Activated CD4-positive, alpha-beta T cell treated with anti-CD3 and anti-CD28 coated beads, Interleukin-2, amount 10 ng/mL, durations not matched to agents 7 days and 5 days (primary cell): ENCODE measurements around the gene TNFRSF12A. TPM values are rescaled to one million over a fixed set of nuclear protein-coding genes. Genes with fewer than 3 reads are reported as not detected.

Experiments
- CTCF ChIA-PET: fragments of 350-600 bp; sonication (Branson Sonifier 250); formaldehyde crosslinking; loops from one replicate; lab custom pipeline; 2021; ENCODE audit warnings: antibody characterized with exemption; lab: Charles Lee
- POLR2A ChIA-PET: fragments of 350-600 bp; sonication (Branson Sonifier 250); formaldehyde crosslinking; loops from one replicate; lab custom pipeline; 2021; ENCODE audit warnings: antibody characterized with exemption; lab: Charles Lee
- DNase-seq: peaks from one replicate; pipeline ENCODE4 v3.0.0-alpha.2; 2020
- H3K27ac Mint-ChIP-seq: one replicate; pipeline ENCODE4 v1.8.0; 2021; ENCODE audit warnings: mild to moderate bottlenecking, moderate library complexity, mixed read lengths
- H3K27me3 Mint-ChIP-seq: one replicate; pipeline ENCODE4 v1.8.0; 2021; ENCODE audit warnings: mixed read lengths
- H3K36me3 Mint-ChIP-seq: one replicate; pipeline ENCODE4 v1.8.0; 2021; ENCODE audit warnings: low read depth, mixed read lengths
- H3K4me1 Mint-ChIP-seq: one replicate; pipeline ENCODE4 v1.8.0; 2021; ENCODE audit warnings: mixed read lengths
- H3K4me3 Mint-ChIP-seq: one replicate; pipeline ENCODE4 v1.8.0; 2021; ENCODE audit warnings: mild to moderate bottlenecking, moderate library complexity, mixed read lengths
- H3K9me3 Mint-ChIP-seq: one replicate; pipeline ENCODE4 v1.8.0; 2021; ENCODE audit warnings: mixed read lengths
- total RNA-seq, 2 experiments: library from RNA; stranded (reverse); gene quantifications; one replicate each; pipeline ENCODE4 v1.2.3, GENCODE V29; 2021

TNFRSF12A gene
- total RNA-seq, 2 experiments from 2014 or later = 1.8 to 2.1 TPM

DNA sequence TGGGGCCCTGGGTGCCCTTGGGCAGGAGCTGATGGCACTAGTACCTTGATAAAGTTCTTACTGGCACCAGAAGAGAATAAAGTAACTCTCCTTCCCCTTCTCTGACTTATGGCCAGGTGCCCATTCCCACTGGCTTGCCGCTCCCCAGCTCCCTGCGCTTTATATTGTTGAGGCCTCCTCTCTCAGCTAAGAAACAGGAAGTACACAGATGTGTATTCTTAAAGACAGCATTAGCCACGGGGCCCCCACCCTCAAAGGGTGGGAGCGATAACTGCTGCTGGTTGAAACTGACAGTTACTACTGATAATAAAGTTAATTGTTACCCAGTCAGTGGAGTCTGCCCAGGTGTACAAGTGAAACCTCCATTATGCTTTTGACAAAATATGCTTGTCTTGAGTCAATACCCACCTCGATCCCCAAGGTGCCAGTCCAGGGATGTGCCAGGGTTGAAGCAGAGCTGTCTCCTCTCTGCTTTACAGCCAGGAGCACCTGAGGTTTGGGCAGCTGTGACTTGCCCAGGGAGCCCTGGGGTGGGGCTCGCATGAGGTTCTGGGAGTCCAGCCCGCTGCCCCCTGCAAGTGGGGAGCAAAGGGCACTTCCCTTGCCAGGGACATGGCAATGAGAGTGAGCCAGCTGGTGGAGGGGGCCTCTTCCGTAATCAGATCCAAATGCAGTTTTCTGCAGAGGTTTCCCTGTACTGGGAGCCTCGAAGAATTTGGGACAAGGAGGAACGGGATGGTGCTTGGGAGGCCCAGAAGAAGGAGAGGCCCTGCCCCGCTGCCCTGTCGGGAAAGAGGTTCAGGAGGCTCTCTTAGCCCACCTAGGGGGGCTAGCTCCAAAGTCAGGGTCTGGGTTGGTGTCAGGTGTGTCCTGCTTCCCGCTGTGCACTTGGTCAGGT is 12.9 kb upstream of the TNFRSF12A start:
- peaks cover 25% of the 10 kb centered on the region for H3K27me3 Mint-ChIP-seq
- POLR2A ChIA-PET = interaction anchor here (0.7 kb wide), 1 partner anchor 26 kb away, joined by 3 read pairs; no protein-coding TSS in a partner anchor
- DNase-seq = no peak
- CTCF ChIA-PET = interaction anchor here (0.9 to 2.6 kb wide), 4 partner anchors 13 to 51 kb away, joined by 3 to 15 read pairs (median 6); partner anchors contain the start of gene TNFRSF12A
- no peak overlapping the region for H3K4me3 Mint-ChIP-seq
- peaks cover 33% of the 10 kb centered on the region for H3K4me1 Mint-ChIP-seq
- H3K9me3 Mint-ChIP-seq = no peaks in the 10 kb centered on the region
- H3K36me3 Mint-ChIP-seq = no peaks in the 10 kb centered on the region
- no peak overlapping the region for H3K27ac Mint-ChIP-seq

DNA sequence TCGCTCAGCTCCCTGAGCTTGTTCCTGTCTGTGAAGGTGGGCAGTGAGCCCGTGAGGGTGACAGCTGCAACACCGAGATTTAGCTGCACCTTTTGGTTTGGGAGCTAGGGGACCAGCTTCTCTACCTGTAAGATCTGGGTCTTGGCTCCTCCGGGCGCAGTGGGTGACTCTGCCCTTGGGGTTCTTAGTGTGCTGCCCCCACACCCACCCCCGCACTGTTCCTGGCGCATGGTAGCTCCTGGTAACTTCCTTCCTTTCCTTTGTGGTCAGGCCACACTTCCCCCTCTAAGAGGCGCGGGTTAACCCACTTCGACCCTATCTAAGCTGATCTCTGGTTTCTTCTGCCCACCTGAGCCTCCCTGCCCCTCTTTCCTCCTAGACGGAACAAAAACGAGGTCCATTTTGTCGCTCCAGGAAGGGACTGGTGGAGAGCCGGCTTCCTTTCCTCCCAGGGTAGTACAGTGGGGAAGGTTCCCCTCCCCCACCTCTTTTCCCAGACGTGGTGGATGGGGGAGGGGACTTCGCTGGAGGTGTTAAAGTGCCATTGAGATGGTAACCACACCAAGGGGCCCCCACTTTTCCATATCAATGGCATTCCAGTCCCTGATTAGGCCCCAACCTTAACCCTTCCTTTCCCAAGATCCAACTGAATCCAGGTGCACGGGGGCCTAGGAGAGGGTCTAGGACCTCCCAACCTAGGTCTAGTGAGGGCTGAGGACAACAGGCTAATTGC is 12.0 kb upstream of the TNFRSF12A start:
- CTCF ChIA-PET = interaction anchor here (0.7 to 2.6 kb wide), 4 partner anchors 12 to 50 kb away, joined by 3 to 15 read pairs (median 6); partner anchors contain the start of gene TNFRSF12A
- POLR2A ChIA-PET = interaction anchor here (0.7 kb wide), 1 partner anchor 27 kb away, joined by 3 read pairs; no protein-coding TSS in a partner anchor
- Mint-ChIP-seq H3K27me3 (peaks cover 32% of the 10 kb centered on the region), H3K4me1 (peaks cover 32% of the 10 kb centered on the region), H3K27ac (no peak overlapping the region), H3K36me3 (no peaks in the 10 kb centered on the region), H3K4me3 (peak overlapping the region; percentile 20), H3K9me3 (no peaks in the 10 kb centered on the region)
- DNase-seq = no peak

DNA sequence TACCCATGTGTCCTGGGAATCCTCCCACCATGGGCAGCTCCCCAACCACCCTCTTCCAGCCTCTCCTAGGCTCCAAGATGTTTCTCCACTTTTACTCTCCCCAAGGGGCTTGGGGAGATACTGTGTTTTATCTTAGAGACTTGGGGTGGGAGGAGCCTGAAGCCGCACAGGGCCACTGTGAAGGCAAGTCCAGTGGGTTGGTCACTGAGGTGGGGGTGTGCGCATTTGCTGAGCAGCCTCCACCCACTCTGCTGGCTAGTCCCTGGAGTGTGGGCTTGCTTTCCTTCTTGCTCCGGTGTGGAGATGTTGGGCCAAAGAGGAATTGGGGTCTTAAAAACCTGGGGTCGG is 11.5 kb upstream of the TNFRSF12A start:
- H3K9me3 Mint-ChIP-seq = no peaks in the 10 kb centered on the region
- peaks cover 31% of the 10 kb centered on the region for H3K4me1 Mint-ChIP-seq
- peaks cover 32% of the 10 kb centered on the region for H3K27me3 Mint-ChIP-seq
- H3K27ac Mint-ChIP-seq = no peak overlapping the region
- ChIA-PET POLR2A (no interaction called here), CTCF (interaction anchor here (0.7 to 2.6 kb wide), 4 partner anchors 11 to 19 kb away, joined by 3 to 15 read pairs (median 8); partner anchors contain the start of gene TNFRSF12A)
- DNase-seq = no peak
- H3K4me3 Mint-ChIP-seq = no peak overlapping the region
- no peaks in the 10 kb centered on the region for H3K36me3 Mint-ChIP-seq

DNA sequence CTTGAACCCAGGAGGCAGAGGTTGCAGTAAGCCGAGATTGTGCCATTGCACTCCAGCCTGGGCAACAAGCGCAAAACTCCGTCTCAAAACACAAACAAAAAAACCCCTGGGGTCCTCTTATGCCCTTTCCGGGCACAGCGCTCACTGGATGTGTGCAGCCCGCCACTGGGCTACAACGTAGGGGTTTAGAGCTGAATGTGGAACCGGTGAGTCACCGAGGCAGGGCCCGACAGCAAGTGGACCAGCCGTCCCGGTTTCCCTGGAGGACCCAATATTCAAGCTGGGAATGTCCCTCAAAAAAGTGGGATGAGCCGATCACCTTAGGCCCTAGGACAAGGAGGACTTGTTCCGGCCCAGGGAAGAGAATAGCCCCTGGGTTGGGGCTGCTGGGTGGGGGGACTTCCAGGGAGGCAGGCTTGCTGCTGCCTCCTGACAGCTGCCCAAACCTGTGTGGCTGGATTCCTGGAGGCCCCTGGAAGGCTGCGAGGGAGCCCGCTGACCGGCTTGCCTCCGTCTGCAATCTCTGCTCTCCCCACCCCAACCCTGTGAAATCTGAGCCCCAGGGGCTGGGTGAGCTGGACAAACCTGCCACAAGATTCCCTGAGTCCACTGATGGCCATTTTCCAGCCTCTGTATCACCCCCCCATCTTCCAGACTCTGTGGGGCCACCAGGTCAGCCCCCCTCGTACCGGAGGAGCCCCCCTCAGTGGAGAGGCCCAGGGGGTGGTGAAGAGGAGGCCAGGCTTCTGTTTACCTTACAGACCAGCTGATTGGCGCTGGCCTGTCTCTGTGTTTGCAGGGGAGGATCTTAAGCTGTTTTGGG is 10.4 kb upstream of the TNFRSF12A start:
- no peak for DNase-seq
- POLR2A ChIA-PET = no interaction called here
- H3K36me3 Mint-ChIP-seq = no peaks in the 10 kb centered on the region
- no peaks in the 10 kb centered on the region for H3K9me3 Mint-ChIP-seq
- peaks cover 37% of the 10 kb centered on the region for H3K27me3 Mint-ChIP-seq
- no peak overlapping the region for H3K27ac Mint-ChIP-seq
- no peak overlapping the region for H3K4me3 Mint-ChIP-seq
- peaks cover 27% of the 10 kb centered on the region for H3K4me1 Mint-ChIP-seq
- CTCF ChIA-PET = interaction anchor here (0.8 to 1.9 kb wide), 4 partner anchors 10 to 18 kb away, joined by 3 to 8 read pairs (median 4); partner anchors contain the start of gene TNFRSF12A

DNA sequence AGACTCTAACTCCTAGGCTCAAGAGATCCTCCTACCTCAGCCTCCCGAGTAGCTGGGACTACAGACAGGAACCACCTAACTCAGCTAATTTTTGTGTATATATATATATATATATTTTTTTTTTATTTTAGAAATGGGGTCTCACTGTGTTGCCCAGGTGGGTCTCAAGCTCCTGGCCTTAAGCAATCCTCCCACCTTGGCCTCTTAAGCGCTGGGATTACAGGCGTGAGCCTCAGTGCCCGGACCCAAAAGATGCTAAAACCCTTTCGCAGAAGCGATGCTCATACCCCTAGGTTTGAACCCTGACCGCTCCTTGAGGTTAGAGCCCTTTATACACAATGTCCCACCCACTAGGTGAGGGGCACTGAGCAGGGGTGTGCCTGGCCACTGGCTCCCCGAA is 9.7 kb upstream of the TNFRSF12A start:
- no peak for DNase-seq
- no peaks in the 10 kb centered on the region for H3K9me3 Mint-ChIP-seq
- POLR2A ChIA-PET = no interaction called here
- H3K27me3 Mint-ChIP-seq = peaks cover 35% of the 10 kb centered on the region
- peaks cover 25% of the 10 kb centered on the region for H3K4me1 Mint-ChIP-seq
- CTCF ChIA-PET = interaction anchor here (0.8 to 1.9 kb wide), 4 partner anchors 9 to 17 kb away, joined by 3 to 8 read pairs (median 4); partner anchors contain the start of gene TNFRSF12A
- no peak overlapping the region for H3K4me3 Mint-ChIP-seq
- H3K27ac Mint-ChIP-seq = no peak overlapping the region
- H3K36me3 Mint-ChIP-seq = no peaks in the 10 kb centered on the region

DNA sequence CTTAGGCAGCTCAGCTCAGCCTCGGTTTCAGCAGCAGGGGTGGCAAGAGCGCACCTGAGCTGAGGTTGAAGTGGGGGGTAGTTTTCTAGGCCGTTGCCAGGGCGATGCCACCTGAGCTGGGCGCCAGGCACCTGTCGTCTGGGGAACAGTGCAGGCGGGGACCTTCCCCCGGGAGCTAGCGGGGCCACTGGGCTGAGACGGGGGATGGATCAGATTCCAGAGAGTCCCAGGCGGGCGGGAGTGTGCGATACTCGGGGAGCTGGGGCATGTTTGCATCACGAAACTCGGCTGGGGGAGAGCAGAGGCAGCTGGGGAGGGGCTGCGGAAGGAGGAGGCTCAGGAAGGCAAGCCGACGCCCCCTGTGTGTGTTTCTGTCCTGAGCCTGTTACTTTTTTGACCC is 7.9 kb upstream of the TNFRSF12A start:
- ChIA-PET CTCF (interaction anchor here (1.0 to 1.8 kb wide), 3 partner anchors 16 to 23 kb away, joined by 3 to 5 read pairs (median 3); no protein-coding TSS in a partner anchor), POLR2A (no interaction called here)
- Mint-ChIP-seq H3K36me3 (no peaks in the 10 kb centered on the region), H3K4me3 (no peak overlapping the region), H3K27ac (no peak overlapping the region), H3K4me1 (peaks cover 17% of the 10 kb centered on the region), H3K27me3 (peaks cover 29% of the 10 kb centered on the region), H3K9me3 (no peaks in the 10 kb centered on the region)
- no peak for DNase-seq

DNA sequence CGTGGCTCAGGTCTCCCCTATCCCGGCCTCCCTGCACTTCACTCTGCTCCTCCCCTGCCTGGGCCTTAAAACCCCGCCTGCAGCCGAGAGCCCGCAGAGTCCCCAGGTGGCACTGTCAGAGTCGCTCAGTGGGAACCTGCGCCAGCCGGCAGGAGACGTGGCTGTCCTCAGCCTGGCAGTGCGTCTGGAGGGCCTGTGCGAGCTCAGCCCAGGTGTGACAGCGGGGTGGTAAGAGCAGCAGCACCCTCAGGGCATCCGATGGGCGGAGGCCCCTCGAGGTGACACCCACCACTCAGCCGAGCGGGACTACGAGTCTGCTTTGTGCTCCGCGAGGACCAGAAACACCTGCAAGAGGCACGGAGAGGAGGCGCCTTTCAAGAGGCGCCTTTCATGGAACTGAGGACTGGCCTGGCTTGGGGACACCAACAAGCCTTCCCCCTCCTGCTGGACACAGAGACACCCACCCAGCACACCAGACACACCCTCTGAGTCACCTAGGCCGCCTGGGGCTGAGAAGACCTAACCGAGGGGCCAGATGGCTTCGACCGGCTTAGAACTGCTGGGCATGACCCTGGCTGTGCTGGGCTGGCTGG is 7.2 kb upstream of the TNFRSF12A start, which contains the start of gene CLDN9:
Gene CLDN9 (plus strand): TSS at position 96 of the 593 bp plus-strand sequence. CDS start 440 bp downstream, at position 536.
- Mint-ChIP-seq H3K4me1 (peaks cover 10% of the 10 kb centered on the region), H3K27me3 (peaks cover 26% of the 10 kb centered on the region), H3K9me3 (no peaks in the 10 kb centered on the region), H3K36me3 (no peaks in the 10 kb centered on the region), H3K4me3 (no peak within 1 kb of the TSS), H3K27ac (no peak within 1 kb of the TSS)
- ChIA-PET CTCF (interaction anchor here (1.1 to 1.8 kb wide), 2 partner anchors 15 to 19 kb away, joined by 3 to 5 read pairs; no protein-coding TSS in a partner anchor), POLR2A (no interaction called here)
- no peak for DNase-seq

DNA sequence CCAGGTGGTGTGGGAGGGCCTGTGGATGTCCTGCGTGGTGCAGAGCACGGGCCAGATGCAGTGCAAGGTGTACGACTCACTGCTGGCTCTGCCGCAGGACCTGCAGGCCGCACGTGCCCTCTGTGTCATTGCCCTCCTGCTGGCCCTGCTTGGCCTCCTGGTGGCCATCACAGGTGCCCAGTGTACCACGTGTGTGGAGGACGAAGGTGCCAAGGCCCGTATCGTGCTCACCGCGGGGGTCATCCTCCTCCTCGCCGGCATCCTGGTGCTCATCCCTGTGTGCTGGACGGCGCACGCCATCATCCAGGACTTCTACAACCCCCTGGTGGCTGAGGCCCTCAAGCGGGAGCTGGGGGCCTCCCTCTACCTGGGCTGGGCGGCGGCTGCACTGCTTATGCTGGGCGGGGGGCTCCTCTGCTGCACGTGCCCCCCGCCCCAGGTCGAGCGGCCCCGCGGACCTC is 6.6 kb upstream of the TNFRSF12A start:
- no peak for DNase-seq
- no peak overlapping the region for H3K27ac Mint-ChIP-seq
- H3K36me3 Mint-ChIP-seq = no peaks in the 10 kb centered on the region
- H3K27me3 Mint-ChIP-seq = peaks cover 28% of the 10 kb centered on the region
- H3K4me3 Mint-ChIP-seq = no peak overlapping the region
- no peaks in the 10 kb centered on the region for H3K9me3 Mint-ChIP-seq
- H3K4me1 Mint-ChIP-seq = peaks cover 9% of the 10 kb centered on the region
- ChIA-PET POLR2A (no interaction called here), CTCF (interaction anchor here (0.6 to 0.7 kb wide), 2 partner anchors 14 to 992 kb away, joined by 3 to 4 read pairs; no protein-coding TSS in a partner anchor)

DNA sequence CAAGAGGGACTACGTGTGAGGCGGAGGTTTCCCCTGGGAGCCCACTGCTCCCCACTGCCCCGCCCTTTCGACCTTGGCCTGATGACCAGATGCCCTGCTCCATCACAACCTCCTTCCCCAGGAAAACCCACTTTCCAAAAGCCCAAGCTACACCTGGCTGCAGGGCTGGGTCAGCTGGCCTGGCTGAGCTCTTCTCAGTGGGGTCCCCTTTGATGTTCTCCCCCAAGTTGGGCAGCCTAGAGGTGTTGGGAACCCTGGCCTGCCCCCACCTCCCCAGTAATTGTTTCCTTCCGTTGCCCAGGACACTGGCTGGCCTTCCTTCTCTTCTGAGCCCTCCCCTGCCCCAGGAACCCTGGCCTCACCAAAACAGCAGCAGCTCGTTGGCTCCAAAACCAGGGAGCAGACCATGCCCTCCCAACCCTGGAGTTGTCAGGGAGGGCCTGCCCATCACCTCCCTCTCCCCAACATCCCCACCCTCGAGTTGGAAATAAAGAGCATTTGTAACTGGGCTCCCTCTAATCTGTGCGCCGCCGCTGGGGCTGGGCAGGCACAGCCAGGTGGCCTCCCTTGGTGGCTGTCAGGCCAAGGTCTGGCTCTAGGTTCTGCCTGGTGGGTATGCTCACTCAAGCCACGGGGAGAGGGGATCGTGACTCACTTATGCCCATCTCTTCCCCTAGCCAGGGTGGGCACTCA is 6.0 kb upstream of the TNFRSF12A start:
- H3K4me3 Mint-ChIP-seq = no peak overlapping the region
- POLR2A ChIA-PET = no interaction called here

DNA sequence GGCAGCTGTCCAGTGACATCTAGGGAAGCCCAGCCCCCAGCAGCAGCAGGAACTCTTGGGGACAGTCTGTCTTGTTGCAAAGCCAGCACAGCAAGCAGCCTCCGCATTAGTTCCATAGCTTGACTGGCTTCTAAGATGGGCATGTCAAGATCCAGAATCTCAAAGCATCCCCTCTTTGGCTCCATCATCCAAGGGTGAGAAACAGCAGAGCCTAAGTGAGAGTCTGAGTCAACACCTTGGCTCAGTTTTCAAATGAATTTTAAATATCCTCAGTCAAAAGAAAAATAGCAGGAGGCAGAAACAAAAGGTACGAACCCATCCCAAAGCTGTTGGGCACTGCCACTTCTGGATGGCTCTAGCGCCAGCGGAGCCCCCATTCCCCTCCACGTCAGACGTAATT is 5.2 kb upstream of the TNFRSF12A start:
- Mint-ChIP-seq H3K9me3 (no peaks in the 10 kb centered on the region), H3K27me3 (peaks cover 32% of the 10 kb centered on the region), H3K4me1 (peaks cover 10% of the 10 kb centered on the region), H3K4me3 (no peak overlapping the region), H3K36me3 (no peaks in the 10 kb centered on the region), H3K27ac (no peak overlapping the region)
- DNase-seq = no peak
- ChIA-PET CTCF (no interaction called here), POLR2A (no interaction called here)

More for the DNA sequence above, 6.0 kb upstream of the TNFRSF12A start:
- DNase-seq = no peak
- Mint-ChIP-seq H3K9me3 (no peaks in the 10 kb centered on the region), H3K27ac (no peak overlapping the region), H3K27me3 (peaks cover 31% of the 10 kb centered on the region), H3K4me1 (peaks cover 5% of the 10 kb centered on the region), H3K36me3 (no peaks in the 10 kb centered on the region)
- CTCF ChIA-PET = interaction anchor here (0.6 to 0.7 kb wide), 2 partner anchors 13 to 992 kb away, joined by 3 to 4 read pairs; no protein-coding TSS in a partner anchor
